GM23338 (cell line): ENCODE results near the gene H1-8.

ENCODE experiments used
- CTCF ChIP-seq, 2 experiments: fragments of 200-600 bp in 1 of 2; sonication (generic) in 1 of 2; conservative IDR thresholded peaks; 2 replicates each; pipeline versions ENCODE4 v1.5.1 to v1.6.1; 2016 to 2017; ENCODE audit warnings: antibody characterized with exemption in 2 of 2, low read depth in 2 of 2, mild to moderate bottlenecking in 2 of 2, moderate library complexity in 1 of 2
- ETS1 ChIP-seq: IDR thresholded peaks from 2 replicates; pipeline ENCODE4 v1.6.1; 2016; ENCODE audit warnings: antibody characterized with exemption
- EZH2 ChIP-seq: fragments of 200-600 bp; sonication (generic); IDR thresholded peaks from one replicate; pipeline ENCODE4 v1.8.0; 2017; ENCODE audit warnings: antibody characterized with exemption, mild to moderate bottlenecking, low read depth; ENCODE audit not compliant: unreplicated experiment
- EZH2phosphoT487 ChIP-seq: fragments of 200-600 bp; sonication (generic); IDR thresholded peaks from one replicate; pipeline ENCODE4 v1.8.1; 2018; ENCODE audit warnings: antibody characterized with exemption; ENCODE audit not compliant: unreplicated experiment

GRCh38 chr3:129540776-129541516, 2.0 kb upstream of the H1-8 start:
- no peak for TF ChIP-seq CTCF (conservative IDR thresholded peaks at IDR 0.05; ENCODE audit: low read depth in 2 of 2)
- no peak for TF ChIP-seq ETS1
- TF ChIP-seq EZH2phosphoT487, result no peak
- no peak for TF ChIP-seq EZH2
